ENCODE data around the gene CFAP46. TPM values are rescaled to one million over a fixed set of nuclear protein-coding genes. Genes with fewer than 3 reads are reported as not detected.
"Not testable (repeated sequence)": the region's sequence is repeated elsewhere in the genome, so short reads cannot be mapped to it uniquely, and the experiment has no call there.

CFAP46 gene
- total RNA-seq, 1 donor from 2014 or later = 0.48 TPM

DNA sequence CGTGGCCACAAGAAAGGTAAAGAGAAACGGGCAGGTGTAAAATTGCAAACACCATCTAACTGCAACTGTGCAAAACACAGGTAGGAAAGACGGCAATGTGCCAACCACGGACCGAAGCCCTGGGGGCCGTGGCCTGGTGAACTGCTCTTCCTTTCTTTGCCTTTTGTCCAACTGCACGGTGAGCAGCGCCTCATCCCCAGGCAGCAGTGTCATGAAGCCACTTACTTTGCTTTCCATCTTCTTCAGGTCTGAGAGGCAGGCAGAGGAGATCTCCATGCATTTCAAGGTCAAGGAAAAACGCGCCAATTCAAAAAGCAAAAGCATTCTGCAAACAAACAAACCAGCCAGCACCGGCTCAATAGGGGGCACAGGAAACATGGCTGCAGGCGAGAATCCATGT, 12.9 kb downstream of the CFAP46 start:
- DNase-seq (ENCODE audit: low spot score) = no peak

DNA sequence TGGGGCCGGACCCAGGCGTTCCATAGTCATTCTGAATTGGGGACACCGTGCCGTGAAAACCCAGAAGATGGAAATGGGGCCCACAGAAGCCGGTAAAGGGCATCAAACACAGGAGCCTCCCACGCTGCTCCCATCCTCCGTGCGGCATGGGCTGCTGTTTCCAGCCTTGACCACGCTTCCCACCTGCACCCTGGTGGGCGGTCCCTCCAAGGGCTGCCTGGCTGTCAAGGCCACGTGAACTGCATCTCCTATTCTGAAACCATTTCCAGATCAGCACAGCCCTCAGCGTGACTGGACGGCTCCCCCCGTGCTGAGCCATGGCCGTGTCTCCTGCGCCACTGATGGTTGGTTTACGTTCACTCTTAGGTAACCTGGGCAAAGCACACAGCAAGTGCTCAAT, 14.1 kb downstream of the CFAP46 start:
- no peak for DNase-seq (ENCODE audit: low spot score)

DNA sequence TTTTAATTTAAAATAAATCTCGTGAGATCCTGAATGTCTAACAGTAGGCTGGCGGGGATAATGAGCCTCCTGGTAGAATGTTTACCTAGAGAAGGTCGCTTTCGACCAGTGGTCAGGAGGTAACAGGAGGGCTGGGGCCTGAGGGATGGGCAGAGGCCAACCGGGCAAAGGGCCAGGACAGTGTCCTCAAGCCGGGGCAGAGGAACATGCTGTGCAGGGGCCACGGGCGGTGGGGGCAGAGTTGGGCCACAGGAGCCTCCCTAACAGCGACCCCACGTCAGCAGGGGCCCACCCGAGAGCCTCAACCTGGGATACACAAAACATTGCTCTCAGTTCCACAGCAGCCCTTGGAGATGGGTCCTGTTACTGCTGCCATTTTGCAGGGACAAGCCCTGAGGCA, 14.5 kb downstream of the CFAP46 start:
- no peak for DNase-seq (ENCODE audit: low spot score)

DNA sequence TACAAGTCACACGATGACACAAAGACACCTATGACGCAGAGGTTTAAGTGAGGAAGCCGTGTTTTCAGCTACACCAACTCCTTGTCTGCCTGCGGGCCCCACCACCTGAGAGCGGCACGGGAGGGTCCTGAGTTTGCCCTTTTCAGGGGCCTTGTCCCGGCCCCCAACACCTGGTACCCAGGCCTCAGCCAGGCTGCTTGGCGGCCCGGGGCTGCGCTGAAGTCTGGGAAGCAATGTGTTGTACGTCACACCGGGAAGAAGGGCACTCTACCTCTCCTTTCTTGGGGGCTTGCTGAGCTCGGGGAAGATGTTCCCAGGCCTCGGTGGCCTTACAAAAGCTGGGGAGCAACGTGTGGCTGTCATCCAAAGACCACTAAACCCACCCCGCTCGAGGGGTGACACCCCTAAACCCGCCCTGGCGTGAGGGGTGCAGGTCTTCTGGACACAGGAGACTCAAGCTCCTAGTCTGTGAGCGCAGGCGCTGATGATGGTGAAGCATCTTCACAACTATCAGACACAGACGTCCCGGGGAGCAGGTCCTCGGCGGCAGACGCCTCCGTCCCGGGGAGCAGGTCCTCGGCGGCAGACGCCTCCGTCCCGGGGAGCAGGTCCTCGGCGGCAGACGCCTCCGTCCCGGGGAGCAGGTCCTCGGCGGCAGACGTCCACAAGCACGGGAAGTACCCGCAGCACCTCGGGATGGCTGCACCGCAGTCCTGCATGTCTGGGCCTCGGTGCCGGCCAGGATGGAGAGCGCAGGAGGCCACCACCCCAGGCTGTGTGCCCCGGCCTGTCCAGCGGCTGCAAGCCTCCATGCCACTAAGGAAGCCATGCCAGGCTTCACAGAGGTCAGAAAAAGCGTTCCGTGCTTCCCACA, 15.4 kb downstream of the CFAP46 start:
- DNase-seq (ENCODE audit: low spot score) = no peak

DNA sequence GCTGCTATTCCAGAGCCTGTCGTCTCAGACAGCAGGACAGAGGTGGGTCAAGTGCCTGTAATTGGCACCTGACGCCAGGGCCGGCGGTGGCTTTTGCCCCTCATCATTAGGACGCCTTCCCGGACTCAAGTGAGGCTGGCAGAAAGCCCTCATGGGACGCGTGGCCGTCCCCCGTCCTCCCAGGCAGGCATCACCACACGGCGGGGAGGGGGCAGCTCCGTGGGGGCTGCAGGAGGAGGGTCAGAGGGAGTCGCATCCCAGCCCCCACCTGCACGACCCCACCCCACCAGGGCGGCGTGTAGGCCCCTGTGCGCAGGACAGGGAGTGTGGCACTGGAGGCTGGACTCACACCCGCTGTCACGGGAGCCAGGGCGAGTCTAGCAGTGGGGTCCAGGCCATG, 16.3 kb downstream of the CFAP46 start:
- DNase-seq (ENCODE audit: low spot score) = no peak

DNA sequence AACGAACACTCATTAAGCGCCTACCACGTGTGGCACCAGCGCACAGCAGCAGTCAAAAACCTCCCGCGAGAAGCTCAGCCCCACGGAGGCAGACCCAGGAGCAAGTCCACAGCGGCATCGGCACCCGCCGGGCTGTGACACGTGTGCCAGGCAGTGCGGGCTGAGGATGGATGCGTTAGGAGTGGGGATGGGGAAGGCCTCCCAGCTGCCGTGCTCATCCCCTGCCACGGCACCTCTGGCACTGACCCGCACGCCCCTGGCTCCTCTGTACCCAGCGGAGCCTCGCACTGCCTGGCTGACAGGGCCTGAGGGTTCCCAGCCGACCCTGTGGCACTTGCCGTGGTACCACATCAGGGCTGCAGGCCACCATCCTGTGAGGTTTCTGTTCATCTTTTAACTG, 16.8 kb downstream of the CFAP46 start:
- DNase-seq (ENCODE audit: low spot score) = no peak

DNA sequence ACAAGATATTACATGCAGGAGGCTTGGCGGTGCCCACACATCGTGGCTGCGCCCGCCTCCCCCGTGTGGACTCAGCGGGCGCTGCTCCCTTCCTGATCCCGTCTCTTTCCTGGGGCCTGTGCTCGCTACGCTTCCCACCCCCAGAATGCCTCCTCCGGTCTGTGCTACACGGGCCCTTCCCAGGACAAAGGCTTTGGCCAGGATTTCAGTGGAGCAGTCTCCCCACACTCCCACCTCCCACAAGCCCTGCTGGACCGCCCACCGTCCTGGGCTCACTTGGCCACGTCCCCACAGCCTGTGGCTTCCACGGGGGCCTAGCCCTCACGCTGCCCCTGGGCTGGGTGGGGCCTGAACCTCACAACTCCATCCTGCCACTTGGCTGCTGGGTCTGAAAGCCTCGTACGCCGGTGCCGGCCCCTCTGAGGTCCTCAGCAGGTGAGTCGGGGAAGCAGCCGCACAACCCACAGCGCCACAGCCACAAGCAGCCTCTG, 17.3 kb downstream of the CFAP46 start:
- no peak for DNase-seq (ENCODE audit: low spot score)

DNA sequence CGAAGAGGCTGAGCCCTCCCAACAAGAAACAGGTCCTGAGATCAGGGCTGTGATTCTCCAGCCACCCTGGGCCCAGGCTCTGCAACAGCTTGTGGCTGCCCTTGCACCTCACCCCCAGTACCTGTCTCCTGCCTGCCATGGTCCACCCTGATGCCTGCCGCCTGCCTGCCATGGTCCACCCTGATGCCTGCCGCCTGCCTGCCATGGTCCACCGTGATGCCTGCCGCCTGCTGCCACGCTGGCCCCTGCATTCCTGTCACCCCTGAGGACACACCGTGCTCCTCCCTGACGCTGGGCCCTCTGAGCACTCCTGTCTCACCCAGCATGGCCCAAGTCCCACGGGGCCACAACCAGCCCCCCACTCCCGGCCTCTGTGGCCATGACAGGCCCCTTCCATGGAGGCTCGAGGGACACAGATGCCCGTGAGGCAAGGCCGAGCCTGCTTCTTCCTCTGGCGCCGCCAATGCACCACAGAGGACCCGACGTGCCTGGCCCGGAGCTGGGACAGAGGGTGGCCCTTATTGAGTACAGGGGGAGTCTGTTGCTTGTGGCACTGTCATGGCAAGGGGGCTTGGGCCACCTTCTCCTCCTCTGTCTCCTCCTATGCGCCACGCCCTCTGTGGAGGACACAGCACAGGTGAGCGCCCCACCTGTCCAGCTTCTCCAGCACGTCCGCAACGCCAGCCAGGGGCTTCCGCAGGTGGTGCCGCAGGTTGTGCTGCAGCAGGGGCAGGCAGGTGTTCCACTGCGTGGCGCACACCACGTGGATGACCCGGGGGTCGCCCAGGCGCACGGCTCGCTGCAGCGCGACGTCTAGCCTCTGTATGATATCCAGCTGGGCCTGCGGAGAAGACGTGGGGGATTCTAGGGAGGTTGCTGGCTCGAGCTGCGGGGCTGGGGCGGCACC, 18.1 kb downstream of the CFAP46 start:
- no peak for DNase-seq (ENCODE audit: low spot score)

DNA sequence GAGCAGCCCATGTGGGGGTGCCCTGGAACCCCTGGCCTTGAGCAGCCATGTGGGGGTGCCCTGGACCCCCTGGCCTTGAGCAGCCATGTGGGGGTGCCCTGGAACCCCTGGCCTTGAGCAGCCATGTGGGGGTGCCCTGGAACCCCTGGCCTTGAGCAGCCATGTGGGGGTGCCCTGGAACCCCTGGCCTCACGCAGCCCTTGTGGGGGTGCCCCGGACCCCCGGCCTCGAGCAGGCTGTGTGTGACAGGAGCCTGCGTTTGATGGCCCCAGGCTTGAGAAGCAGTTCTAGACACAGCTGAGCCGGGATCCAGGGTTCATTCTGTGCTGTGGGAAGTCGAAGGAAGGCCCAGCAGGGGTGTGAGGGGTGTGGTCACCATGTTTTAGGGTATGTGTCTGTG, 19.0 kb downstream of the CFAP46 start:
- not testable (repeated sequence) for DNase-seq (ENCODE audit: low spot score)

DNA sequence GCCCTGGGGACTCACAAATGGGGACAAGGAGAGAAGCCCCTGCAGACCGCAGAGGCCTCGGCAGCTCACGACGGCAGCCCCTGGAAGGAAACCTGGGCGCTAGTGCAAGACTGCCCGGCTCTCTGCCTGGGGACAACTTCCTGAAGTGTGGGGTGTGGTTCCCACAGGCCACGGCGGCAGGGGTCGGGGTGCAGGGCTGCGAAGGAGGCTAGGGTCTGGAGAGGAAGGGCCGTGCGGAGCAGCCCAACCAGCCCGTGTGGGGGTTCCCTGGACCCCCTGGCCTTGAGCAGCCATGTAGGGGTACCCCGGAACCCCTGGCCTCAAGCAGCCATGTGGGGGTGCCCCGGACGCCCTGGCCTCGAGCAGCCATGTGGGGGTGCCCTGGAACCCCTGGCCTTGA, 19.5 kb downstream of the CFAP46 start:
- no peak for DNase-seq (ENCODE audit: low spot score)

DNA sequence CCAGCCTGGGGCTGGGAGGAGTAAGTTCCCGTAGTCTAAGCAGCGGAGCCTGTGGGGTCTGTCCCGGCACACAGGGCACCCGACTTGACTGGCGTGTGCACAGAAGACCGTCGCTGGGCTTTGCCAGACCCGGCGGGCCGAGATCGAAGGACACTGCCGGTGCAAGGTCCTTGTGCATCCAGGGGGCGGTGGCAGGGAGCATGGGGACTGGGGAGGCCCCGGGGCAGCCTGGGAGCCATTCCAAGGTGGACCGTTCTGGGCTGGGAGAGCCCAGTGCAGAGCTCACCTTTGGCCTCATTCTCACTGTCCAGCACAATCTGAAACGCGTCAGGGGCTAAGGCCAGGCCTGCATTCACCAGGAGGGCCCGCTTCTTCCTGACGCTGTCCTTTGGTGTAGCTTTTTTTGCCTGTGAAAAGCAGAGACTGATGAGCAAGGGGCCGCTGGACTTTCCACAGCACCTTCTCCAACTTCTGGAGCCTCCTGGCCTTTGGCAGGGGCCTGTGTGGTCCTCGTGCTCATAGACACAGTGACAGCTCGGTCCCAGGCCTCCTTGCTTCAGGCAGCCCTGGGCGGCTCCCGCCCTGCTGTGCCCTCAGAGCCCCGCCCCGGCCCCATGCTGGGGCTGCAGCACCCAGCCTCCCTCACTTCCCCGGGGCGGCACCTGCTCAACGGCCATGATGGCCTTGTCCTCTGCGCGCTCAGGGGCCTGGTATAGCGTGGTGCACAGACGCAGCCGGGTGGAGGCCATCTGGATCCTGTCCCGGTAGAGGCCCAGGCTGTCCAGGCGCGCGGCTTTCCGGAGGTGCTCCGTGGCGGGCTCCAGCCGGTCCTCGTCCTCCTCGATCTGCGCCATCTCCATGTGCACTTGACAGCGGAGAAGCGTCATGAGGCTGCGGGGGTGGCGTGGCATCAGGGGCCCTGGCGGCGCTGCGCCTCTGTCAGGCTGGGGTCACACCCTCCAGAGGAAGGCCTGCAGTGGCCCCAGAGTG, 20.3 kb downstream of the CFAP46 start:
- DNase-seq (ENCODE audit: low spot score) = no peak

DNA sequence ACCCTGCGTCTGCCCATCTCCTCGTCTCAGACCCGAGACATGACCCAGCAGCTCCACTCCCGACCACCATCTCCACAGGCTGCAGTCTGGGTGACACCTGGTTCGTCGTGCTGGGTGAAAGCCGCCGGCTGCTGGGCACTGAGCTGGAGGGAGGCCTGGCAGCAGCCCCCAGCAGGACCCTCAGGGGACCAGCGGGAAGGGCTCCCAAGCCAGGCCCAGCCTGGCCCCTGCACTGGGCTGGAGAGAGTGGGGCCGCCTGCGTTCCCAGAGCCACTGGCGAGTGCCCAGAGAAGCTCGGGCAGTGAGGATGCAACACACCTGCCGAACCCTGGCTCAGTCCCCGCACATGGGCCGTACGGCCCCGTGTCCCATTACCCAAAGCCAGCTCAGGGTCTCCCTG, 21.3 kb downstream of the CFAP46 start:
- no peak for DNase-seq (ENCODE audit: low spot score)

DNA sequence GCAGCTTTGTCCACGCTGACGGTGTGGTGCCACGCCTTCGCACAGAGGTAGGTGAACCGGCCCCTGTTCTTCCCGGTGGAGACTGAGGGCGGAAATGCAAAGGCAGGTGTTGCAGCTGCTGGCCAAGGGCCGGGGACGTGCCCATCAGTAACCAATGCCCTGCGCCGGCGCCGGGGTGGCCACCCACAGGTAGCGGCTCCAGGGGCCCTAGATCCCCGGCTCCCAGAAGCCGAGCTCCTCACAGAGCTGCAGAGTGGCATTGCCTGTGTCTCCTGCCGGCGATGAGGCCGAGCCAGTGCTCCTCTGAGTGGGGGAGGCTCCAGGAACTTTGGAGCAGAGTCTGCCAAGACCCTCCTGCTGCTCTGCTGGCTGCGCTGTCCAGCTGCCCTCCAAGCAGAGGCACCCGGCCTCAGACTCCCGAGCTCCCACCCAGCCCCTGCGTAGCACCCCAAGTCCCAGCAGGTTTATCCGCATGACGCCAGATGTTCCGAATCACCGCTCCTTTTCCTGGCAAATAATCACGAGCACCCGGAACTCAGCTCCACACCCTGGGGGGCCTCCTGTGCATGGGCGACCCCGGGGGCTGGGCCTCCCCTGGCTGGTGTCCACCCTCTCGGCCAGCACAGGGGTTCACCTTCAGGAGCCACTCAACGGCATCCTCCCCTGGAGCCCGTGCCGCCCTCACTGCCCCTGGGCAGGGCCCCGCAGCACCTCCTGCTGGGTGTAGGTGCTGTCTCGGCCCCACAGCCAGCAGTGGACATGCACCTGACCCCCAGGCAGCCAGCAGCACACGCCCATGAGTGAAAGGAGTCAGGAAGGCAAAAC, 22.1 kb downstream of the CFAP46 start:
- DNase-seq (ENCODE audit: low spot score) = no peak

DNA sequence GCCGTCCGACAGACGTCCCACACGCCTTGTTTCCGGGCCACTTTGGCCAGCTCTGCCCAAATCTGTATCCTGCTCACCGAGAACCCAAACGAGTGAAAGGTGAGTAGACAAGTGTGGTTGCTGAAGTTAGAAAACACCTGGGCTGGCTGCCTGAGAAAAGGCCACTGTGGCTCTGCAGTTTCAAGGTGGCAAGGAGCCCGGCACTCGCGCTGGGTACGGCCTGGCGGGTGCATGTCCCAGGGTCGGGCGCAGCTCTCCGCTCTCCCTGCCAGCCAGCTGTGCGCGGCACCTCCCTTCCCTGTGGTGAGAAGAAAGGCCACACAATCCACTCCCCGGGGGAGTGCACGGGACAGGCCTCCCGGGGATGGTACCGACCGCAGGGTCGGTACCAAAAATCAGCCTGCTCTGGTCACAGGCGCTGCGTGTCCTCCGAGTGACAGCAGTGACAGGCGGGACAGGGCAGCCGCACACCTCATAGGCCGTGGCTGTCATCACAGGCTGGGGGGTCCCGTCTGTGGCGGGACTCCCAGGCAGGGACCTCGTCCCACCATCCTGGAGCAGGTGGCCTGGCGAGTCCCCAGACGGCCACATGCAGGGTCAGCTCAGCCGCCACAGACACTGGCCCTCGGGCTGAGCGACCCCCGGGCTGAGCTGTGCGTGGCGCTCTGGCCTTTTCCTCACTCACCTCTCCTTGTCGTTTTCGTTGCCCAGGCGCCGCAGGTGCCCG, 22.8 kb downstream of the CFAP46 start:
- no peak for DNase-seq (ENCODE audit: low spot score)

DNA sequence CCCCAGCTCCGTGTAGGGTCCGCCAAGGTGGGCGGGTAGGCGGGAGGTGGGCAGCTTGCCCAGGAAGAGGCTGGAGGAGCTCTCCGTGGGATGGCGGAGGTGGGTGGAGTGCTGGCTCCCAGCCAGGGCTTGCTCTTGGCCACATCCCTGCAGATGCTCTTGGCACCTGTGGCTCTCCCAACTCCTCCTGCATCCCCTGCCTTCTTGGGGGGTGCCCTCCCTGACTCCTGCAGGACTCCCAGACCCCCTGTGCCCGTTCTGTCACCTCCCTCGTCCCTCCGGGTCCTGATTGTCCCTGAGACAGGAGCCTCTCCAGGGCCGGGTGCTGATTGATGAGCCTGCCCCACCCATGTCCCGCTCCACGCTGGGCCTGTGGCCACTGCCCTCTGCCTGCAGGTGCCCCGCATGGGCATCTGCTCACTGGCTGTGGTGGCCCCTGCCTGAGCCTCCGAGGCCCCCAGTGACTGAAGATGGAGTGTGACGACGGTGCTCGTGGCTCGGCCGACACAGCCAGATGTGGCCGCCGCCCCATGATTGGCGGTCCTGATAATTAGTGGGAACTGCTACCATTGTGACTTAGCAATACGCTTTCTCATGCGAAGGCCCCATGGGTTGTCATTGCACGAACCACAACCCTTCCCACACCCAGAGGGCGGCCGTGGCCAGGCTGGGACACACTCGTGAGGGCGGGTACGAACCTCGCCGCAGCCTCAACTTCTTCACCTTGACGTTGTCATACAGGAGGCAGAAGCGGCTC, 23.6 kb downstream of the CFAP46 start:
- DNase-seq (ENCODE audit: low spot score) = no peak

DNA sequence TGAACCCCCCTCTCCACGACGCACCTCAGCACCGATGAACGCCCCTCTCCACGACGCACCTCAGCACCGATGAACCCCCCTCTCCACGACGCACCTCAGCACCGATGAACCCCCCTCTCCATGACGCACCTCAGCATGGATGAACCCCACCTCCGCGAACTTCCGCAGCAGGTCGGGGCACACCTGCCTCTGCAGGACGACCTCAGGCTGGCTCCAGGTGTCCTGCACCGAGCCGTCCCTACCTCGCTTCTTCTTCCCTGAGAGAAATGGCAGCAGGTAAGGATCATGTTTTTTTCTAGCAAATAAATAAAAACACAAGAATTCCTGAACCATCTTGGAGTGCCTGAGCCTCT, 24.1 kb downstream of the CFAP46 start:
- no peak for DNase-seq (ENCODE audit: low spot score)

DNA sequence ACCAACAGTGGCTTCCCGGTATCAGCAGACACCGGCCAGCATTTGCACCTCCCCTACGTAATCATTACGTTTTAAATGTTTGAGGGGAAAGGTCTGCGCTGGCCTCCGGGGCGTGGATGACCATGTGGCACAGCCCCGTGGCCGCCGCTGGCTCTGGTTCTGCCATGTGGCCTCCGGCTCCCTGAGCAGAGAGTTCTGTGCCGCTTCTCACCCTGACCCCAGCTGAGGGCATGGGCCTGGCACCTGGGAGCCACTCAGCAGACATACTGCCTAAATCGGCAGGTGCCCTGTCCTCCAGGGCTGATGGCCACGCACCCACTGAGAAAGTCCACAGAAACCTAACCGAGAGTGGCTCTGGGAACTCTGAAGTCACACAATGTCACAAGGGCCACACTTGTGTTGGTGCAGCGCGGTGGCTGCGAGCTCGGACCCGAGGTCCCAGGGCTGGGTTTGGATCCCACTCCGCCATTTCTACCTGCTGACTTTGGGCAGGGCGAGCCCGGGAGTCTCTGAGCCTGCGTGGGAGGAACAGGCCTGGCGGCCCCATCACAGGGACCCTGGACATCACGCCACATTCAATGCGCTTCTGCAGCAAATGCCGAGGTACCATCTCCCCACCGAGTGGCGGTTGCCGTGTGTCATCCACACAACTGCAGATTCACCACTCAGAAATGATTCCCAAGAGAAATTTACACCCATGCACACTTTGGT, 25.3 kb downstream of the CFAP46 start:
- DNase-seq (ENCODE audit: low spot score) = no peak

DNA sequence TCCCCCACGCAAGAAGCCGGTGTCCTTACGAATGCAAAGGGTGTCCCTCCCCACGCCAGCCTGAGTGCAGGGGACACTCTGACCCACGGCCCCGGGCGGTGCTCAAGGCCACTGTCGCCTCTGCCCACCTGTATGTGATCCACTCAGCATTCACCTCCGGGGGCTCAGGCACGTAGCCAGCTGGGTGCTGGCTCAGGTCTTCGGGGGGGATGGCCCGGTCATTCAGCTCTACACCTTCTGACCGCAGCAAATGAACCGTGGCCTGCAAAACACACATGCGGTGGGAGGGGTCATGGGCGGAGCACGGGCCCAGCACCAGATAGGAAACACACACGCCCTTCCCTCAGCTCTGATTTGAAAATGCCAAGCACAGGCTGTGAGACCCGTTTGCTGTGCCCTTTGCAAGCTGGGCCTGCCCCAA, 25.9 kb downstream of the CFAP46 start:
- DNase-seq (ENCODE audit: low spot score) = no peak
